HG02571 (cell line): ENCODE results near the gene ILF3.

Experiments
- ATAC-seq: cut with Tn5 transposase; IDR thresholded peaks from one replicate; pipeline ENCODE4 v1.9.1; 2021; ENCODE audit warnings: mild to moderate bottlenecking, moderate library complexity; ENCODE audit not compliant: unreplicated experiment

The ILF3 gene

DNA sequence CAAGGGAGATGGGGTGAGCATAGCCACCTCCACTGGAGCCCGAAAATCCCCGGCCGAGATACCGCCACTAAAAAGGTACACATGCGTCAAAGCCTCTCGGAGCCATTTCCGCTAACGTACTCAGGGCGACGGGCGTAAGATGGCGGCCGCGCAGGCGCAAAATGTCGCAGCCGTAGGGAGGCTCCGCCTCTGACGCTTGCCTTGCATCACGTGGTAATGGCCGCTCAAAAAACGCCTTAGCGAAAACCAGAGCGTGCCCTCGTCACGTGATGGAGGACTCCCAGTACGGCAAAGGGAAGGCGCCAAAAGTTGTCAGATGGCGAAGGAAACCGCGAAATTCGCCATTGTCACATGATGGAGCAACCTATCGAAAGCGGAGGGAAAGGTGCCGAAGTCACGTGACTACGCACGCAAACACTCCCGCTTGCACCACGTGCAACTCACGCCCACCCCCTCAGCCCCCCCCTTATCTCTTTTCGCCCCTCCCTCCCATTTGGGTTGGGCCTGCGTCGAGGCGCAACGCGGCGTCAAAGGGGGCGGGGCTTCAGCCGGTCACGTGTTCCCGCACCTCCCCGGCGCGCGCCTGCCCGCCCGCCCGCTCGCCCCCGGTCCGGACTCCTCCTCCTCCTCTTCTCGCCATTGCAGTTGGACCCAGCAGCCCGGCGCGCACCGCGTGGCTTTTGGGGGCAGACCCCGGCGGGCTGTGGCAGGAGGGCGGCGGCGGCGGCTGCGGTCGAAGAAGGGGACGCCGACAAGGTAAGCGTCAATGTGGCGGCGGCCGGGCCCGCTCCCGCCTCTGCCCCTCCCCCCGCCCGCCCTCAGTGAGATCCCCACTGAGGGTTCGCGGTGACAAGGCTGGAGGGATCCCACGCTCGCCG is at the start of gene ILF3:
TSS of gene ILF3 (plus strand) at position 615 of the 878 bp plus-strand sequence. CDS start 16,260 bp downstream, outside the sequence.
- peak; percentile 74 for ATAC-seq

DNA sequence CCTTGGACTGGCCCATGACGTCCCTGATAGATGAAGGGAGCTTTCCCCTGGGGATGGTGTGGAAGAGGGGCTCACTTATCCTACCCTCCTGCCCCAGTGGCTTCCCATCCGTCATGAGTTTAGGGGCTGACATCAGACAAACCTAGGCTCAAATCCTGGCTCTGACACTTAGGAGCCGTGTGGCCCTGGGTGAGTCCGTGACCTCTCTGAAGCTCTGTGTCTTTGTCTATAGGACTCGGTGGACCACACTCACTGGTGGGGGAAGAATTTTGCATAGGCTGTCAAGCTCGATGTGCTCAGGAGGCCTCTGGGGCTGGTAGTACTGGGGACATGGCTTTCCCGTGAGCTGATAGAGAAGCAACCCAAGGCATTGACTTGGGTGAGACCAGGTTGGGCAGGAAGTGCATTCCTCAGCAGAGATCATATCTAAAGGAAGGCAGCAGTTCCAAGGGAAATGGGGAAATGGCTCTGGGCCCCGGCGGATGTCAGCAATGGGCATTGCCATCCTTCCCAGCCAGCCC is 49.6 kb upstream of the ILF3 start:
- peak; percentile 38 for ATAC-seq

DNA sequence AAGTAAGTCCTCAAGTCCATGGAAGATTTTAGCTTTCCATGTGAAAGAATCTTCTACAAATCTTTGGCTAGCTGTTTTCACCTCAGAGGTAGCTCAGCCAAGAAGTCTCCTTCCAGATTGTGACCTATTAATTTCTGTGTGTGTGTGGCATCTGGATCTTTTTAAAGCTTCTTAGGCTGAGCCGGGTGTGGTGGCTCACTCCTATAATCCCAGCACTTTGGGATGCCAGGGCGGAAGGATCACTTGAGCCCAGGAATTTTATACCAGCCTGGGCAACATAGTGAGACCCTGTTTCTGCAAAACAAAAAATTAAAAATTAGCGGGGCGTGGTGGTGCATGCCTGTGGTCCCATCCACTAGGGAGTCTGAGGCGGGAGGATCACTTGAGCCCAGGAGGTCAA is 42.2 kb upstream of the ILF3 start:
- no peak for ATAC-seq

DNA sequence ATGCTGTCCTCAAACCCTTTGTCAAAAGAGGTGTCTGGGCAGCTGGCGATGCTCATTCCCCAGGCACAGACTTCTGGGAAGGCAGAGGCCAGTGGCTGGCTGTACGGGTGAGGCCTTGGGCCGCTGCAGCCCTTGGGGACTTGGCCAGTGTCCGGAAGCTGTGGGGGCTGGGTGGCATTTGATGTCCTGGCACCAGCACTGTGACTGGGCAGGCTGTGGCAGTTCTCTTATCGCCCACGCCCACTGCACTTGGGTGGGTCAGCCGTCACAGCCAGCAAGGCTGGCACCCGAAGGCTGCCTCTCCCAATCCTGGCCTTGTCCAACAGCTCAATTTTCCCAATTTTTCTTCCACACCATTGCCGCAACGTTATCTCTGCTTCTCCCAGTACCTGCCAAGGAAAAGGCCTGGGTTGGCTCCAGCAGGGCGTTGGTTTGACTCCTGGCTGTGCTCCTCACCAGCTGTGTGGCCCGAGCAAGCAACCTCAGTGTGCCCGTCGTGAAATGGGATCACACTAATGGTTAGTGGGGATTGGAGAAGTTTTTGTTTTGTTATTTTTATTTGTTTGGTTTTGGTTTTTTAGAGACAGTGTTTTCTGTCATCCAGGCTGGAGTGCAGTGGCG is 41.5 kb upstream of the ILF3 start:
- no peak for ATAC-seq

DNA sequence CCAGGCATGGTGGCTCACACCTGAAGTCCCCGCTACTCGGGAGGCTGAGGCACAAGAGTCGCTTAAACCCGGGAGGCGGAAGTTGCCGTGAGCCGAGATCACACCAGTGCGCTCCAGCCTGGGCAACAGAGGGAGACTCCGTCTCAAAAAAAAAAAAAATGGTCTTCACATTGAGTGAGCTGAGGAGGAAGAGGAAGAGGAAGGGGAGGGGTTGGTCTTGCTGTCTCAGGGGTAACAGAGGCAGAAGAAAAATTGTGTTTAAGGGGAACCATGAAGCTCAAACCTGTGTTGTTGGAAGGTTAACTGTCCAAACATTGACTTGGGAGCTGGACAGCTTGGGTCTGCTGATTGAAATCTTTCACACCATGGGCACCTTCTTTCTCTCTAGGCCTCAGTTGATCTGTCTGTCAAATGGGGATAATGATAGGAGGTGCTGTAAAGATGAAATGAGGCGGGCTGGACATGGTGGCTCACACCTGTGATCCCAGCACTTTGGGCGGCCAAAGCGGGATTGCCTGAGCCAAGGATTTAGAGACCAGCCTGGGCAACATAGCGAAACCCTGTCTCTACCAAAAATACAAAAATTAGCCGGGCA is 38.6 kb upstream of the ILF3 start:
- no peak for ATAC-seq

DNA sequence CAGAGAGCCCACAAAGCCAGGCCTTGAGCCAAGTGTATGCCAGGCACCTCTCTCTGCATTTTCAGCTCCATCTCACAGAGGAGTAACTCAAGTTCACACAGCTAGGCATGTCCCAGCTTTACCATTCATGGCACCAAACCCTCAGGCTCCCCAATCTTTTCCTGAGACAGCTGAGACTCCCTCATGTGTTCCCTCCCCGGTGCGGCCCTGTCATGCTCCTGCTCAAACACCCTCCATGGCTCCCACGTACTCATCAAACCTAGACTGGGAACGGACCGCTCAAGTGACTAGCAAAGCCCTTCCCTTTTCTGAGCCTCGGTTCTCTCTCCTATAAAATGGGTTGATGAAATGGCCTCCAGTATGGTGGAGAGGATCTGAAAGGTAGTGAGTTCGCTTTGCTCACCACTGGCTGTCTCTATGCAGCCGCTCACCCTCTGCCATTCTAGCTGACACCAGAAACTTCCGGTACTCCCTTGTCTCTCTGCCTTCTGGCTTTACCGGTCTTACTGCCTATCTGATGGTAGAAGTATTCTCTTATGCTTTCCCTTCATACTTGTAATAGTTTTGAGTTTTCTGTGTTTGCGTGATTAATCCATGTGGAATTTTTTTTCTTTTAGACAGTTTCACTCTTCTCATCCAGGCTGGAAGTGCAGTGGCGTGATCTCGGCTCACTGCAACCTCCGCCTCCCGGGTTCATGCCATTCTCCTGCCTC is 36.6 kb upstream of the ILF3 start:
- no peak for ATAC-seq

DNA sequence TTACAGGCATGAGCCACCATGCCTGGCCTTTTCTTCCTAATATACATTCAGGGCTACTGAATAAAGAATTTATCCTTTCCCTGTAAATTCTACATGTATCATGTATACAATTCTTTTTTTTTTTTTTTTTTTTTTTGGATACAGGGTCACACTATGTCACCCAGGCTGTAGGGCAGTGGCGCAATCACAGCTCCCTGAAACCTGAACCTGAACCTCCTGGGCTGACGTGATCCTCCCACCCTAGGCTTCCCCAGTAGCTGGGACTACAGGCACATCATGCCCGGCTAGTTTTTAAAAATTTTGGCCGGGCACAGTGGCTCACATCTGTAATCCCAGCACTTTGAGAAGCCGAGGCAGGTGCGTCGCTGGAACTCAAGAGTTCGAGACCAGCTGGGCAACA is 35.3 kb upstream of the ILF3 start:
- no peak for ATAC-seq

DNA sequence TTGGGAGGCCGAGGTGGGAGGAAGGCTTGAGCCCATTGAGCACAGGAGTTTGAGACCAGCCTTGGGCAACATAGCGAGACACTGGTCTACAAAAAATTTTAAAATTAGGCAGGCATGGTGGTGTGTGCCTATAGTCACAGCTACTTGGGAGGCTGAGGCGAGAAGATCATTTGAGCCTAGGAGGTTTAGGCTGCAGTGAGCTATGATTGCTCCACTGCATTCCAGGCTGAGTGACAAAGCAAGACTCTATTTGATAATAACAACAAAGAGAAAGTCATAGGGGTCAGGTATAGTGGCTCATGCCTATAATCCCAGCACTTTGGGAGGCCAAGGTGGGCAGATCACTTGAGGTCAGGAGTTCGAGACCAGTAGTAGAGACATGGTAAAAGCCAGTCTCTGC is 33.4 kb upstream of the ILF3 start:
- ATAC-seq: no peak

DNA sequence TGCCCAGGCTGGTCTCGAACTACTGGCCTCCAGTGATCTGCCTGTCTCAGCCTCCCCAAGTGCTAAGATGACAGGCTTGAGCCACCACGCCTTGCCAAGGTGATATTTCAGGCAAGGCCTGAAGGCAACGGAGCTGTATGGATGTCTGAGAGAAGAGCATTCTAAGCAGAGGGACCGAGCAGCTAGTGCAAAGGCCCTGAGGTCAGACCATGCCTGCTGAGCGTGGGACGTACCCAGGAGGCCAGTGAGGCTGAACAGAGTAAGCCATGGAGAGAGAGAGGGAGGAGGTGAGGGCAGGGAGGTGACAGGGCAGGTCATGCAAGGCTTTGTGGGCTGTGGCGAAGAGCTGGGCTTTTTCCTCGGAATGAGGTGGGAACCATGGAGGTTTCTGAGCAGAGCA is 32.2 kb upstream of the ILF3 start:
- ATAC-seq: no peak

DNA sequence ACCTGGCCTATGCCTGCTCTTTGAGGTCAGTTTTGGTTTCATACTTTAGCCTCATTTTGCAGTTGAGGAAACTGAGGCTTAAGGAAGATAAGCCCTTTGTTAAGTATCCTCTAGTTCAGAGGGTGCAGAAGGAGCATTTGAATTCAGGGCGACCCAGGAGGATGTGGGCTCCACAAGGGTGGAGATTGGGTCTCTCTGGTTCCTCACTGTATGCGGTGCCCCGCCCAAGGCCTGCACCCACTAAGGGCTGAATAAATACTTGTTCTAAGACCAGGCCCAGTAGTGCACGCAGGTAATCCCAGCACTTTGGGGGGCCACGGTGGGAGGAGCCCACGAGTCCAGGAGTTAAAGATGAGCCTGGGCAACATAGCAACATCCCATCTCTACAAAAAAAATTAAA is 29.6 kb upstream of the ILF3 start:
- ATAC-seq: no peak

DNA sequence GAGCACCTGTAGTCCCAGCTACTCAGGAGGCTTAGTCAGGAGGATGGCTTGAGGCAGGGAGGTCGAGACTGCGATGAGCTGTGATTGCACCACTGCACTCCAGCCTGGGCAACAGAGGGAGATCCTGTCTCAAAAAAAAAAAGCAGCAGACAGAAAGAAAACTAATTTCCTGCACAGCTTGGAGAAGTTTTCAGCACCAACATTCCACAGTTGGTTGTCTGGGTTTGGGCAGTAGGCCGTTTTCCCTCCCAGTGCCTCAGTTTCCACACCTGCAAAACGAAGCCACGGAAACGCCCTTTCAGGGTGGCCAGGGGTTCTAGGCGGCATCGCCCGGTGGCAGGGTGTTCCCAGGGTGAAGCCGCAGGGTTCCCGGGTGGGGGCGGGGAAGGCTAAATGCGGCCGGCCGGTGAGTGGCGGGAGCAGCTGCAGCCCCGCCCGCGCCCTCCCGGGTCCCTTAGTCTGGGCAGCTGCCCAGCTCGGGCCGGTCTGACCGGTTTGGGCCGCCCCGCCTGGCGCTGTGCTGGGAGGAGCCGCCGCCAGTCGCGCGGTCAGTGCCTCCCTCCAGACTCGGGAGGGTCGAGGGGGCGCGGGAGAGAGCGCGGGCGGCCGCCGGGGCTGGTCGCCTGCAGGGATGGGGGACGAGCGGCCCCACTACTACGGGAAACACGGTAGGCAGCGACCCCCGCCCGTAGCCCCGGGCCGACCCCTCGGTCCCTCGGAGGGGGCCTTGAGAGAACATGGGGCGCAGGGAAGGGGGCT is 29.0 kb upstream of the ILF3 start, which contains the start of gene SLC44A2:
TSS of gene SLC44A2 (plus strand) at position 551 of the 759 bp plus-strand sequence. CDS start at position 632, 81 bp downstream.
- no peak for ATAC-seq

DNA sequence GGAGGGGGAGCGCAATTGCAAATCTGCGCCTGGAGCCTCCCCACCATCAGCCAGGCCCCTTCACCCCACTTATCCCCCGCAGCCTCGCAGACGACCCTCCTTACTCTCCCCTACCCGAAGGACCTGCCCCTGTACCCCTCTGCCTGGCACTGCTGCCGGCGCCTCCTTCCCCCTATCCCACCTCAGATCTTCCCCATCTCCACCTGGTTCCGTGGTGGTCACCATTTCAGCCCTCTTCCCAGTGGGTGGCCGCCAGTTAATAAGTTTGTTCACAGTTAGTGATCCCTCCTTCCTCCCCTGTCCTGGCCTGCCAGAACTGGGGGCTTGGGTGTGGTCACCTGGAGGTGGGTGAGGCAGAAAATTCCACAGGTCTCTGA is 28.4 kb upstream of the ILF3 start:
- ATAC-seq: no peak

DNA sequence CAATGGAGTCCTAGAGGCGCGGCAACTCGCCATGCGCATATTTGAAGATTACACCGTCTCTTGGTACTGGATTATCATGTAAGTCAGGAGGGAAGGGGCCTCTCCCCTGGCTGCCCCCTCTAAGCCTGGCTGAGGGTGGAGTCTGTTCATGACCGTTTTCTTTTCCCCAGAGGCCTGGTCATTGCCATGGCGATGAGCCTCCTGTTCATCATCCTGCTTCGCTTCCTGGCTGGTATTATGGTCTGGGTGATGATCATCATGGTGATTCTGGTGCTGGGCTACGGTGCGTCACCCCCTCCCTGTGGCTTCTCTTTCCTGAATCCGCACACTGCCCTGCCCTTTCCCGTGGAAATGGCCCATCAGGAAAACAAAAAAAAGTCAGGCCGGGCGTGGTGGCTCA is 22.3 kb upstream of the ILF3 start:
- no peak for ATAC-seq

DNA sequence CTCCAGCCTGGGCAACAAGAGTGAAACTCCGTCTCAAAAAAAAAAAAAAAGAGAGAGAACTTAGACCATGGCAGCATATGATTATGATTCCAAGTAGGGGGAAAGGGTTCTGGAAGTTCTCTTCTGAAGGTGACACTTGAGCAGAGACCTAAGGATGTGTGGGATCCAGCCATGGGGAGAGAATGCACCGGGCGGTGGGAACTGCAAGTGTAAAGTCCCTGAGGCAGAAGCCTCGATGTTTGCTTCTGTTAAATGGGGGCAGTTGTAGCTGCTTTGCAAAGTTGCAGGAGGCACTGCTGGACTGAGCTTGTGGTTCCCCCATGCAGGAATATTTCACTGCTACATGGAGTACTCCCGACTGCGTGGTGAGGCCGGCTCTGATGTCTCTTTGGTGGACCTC is 19.7 kb upstream of the ILF3 start:
- no peak for ATAC-seq

DNA sequence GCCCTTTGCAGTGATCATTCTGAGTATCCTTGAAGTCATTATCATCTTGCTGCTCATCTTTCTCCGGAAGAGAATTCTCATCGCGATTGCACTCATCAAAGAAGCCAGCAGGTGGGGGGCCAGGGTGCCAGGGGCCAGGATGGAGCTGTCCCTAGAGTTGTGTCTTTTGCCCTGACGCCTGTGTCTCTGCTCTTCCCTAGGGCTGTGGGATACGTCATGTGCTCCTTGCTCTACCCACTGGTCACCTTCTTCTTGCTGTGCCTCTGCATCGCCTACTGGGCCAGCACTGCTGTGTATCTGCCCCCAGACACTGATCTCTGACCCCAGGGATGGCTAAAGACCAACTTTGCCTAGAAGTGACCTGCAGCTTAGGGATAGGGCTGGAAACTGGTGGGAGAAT is 19.2 kb upstream of the ILF3 start:
- no peak for ATAC-seq

DNA sequence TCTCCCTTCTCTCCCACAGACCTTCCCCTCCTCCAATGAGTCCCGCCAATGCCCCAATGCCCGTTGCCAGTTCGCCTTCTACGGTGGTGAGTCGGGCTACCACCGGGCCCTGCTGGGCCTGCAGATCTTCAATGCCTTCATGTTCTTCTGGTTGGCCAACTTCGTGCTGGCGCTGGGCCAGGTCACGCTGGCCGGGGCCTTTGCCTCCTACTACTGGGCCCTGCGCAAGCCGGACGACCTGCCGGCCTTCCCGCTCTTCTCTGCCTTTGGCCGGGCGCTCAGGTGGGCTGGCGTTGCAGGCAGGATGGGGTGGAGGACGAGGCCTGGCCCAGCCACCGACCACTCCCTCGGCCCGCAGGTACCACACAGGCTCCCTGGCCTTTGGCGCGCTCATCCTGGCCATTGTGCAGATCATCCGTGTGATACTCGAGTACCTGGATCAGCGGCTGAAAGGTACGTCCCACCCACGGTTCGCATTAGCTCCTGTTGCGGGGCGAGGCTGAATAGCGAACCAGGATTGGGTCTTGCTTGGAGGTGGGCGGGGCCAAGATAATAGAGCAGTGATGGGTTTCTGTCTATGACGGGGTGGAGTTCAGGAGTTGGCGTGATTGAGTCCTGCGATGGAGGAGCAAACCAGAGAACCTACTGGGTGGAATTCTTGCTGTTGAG is 17.7 kb upstream of the ILF3 start:
- ATAC-seq: no peak

DNA sequence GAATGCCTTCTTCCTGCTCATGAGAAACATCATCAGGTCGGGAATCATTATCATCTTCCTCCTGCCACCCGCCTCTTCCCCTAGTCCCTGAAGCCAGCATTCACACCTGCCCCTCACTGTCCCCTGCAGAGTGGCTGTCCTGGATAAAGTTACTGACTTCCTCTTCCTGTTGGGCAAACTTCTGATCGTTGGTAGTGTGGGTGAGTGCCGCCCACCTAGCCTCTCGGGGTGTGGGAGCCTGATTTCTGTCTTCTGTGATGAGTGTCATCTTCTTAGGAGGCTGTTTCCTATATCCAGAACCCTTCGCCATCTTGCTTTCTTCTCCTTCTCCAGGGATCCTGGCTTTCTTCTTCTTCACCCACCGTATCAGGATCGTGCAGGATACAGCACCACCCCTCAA is 16.3 kb upstream of the ILF3 start:
- ATAC-seq: no peak

DNA sequence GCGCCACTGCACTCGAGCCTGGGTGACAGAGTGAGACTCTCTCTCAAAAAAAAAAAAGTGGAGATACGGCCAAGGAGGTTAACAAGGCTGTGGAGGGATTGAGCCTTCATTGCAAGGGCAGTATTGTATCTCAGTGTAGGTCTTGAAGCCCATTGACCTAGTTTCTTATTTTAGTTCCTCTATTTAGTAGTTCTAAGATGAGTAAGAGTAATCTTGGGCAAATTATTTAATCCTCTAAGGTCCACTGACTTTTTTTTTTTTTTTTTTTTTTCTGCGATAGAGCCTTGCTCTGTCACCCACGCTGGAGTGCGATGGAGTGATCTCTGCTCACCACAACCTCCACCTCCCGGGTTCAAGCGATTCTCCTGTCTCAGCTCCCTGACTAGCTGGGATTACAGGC is 14.3 kb upstream of the ILF3 start:
- no peak for ATAC-seq

DNA sequence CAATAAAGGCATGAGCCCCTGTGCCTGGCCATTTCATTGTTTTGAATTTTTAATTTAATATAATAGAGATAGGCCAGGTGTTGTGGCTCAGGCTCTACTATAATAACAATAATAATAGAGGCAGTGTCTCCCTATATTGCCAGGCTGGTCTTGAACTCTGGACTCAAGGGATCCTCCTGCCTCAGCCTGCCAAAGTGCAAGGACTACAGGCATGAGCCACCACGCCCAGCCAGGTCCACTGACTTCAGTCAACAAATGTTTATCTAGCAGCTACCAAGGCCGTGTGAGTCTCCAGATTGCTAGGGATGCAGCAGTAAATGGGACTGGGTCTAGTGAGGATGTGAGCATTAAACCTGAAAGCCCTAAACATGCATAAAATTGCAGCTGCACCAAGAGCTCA is 13.8 kb upstream of the ILF3 start:
- ATAC-seq: no peak

DNA sequence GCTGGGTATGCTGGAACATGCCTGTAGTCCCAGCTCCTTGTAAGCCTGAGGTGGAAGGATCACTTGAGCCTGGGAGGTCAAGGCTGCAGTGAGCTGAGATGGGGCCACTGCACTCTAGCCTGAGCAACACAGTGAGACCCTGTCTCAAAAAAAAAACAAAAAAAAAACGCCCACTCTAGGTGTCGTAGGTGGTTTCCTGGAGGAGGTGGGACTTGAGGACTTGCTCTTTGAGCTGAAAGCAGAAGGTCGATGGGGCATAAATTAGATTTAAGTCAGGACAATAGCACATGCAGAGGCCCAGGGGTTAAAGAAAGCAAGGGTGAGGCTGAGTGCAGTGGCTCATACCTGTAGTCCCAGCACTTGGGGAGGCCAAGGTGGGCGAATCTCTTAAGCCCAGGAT is 12.9 kb upstream of the ILF3 start:
- ATAC-seq: no peak
